ENCODE measurements around the gene RESF1. TPM values are rescaled to one million over a fixed set of nuclear protein-coding genes. Genes with fewer than 3 reads are reported as not detected.

Gene RESF1, protein sequence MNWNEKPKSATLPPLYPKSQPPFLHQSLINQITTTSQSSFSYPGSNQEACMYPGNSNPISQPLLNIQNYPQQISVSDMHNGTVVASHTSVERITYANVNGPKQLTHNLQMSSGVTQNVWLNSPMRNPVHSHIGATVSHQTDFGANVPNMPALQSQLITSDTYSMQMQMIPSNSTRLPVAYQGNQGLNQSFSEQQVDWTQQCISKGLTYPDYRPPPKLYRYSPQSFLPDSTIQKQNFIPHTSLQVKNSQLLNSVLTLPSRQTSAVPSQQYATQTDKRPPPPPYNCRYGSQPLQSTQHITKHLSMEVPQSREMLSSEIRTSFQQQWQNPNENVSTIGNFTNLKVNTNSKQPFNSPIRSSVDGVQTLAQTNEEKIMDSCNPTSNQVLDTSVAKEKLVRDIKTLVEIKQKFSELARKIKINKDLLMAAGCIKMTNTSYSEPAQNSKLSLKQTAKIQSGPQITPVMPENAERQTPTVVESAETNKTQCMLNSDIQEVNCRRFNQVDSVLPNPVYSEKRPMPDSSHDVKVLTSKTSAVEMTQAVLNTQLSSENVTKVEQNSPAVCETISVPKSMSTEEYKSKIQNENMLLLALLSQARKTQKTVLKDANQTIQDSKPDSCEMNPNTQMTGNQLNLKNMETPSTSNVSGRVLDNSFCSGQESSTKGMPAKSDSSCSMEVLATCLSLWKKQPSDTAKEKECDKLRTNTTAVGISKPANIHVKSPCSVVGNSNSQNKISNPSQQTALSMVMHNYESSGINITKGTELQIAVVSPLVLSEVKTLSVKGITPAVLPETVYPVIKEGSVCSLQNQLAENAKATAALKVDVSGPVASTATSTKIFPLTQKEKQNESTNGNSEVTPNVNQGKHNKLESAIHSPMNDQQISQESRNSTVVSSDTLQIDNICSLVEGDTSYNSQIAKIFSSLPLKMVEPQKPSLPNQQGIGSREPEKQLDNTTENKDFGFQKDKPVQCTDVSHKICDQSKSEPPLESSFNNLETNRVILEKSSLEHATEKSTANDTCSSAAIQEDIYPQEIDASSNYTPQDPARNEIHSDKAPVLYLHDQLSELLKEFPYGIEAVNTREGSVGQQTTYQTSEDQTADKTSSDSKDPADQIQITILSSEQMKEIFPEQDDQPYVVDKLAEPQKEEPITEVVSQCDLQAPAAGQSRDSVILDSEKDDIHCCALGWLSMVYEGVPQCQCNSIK (N-terminal part only)
- total RNA-seq = 270 and 287 TPM in 2 replicates
- long read RNA-seq, transcript KIAA1551-206 (3 exons, 362 nt) = major isoform, 44 of 839 reads
- long read RNA-seq, transcript KIAA1551-208 (2 exons, 883 nt) = minor isoform, 11 of 839 reads
- long read RNA-seq, partial matches to known transcripts = 732 of 839 reads
- long read RNA-seq, other reads (novel, unspliced or antisense) = 48 of 839 reads

DNA sequence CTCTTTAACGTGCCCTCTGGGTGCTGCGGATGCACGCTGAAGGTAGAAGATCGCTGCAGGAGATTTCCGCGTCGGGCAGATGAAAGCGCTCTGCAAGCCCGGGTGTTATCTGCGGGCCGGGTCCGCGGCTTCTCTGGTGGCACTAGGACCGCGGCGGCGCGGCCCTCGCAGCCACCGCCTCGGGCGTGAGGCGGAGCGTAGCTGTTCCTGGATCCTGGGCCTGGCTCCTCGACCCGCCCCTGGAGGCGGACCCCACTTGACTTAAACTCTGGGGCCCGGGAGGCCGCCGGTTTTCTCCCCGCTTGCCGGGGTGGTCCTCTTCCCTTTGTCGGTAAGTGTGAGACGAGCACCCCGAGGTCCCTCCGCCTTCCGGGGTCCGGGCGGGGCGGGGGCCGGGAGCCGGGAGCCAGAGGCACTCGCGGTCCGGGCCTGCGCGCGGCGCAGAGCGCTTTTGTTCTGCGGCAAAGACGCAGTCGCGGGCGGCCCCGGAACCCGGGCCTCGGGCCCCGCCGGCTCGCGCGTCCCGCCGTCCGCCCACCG is at the start of gene RESF1:
Gene RESF1 (plus strand): TSS at position 255 of the 540 bp plus-strand sequence. CDS start 21,541 bp downstream, outside the sequence.
- TF ChIP-seq, protein P1, sequence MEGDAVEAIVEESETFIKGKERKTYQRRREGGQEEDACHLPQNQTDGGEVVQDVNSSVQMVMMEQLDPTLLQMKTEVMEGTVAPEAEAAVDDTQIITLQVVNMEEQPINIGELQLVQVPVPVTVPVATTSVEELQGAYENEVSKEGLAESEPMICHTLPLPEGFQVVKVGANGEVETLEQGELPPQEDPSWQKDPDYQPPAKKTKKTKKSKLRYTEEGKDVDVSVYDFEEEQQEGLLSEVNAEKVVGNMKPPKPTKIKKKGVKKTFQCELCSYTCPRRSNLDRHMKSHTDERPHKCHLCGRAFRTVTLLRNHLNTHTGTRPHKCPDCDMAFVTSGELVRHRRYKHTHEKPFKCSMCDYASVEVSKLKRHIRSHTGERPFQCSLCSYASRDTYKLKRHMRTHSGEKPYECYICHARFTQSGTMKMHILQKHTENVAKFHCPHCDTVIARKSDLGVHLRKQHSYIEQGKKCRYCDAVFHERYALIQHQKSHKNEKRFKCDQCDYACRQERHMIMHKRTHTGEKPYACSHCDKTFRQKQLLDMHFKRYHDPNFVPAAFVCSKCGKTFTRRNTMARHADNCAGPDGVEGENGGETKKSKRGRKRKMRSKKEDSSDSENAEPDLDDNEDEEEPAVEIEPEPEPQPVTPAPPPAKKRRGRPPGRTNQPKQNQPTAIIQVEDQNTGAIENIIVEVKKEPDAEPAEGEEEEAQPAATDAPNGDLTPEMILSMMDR (IDR thresholded peaks at IDR 0.05; ENCODE audit: unreplicated experiment) = no peak
- Mint-ChIP-seq H3K27me3 (no peaks in the 10 kb centered on the region), H3K27ac (peak within 1 kb of the TSS; percentile 99), H3K36me3 (ENCODE audit: insufficient read depth) (peaks cover 53% of the 10 kb centered on the region), H3K4me3 (ENCODE audit: low read depth) (peak within 1 kb of the TSS; percentile 96), H3K4me1 (ENCODE audit: low read depth) (peaks cover 28% of the 10 kb centered on the region), H3K9me3 (ENCODE audit: low read depth) (peaks cover 30% of the 10 kb centered on the region)
- DNase-seq (ENCODE audit: low spot score, unreplicated experiment) = peak; percentile 88

DNA sequence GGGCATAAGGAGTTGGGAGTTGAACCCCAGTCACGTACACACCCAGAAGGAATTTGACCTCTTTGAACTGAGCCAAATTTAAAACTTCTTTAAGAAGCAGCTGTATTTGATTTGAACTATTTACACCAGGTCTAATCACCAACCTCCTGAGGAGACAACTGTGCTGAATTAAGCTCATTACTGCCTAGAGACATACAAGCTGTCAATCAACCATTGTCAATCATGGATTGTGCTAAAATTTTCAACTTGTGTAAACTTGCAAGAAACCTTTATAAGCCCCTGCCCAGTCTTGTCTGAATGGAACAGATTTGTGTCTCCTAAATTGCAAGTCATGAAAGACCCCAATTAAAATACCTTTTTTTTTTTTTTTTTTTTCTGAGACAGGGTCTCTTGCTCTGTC is 44.3 kb upstream of the RESF1 start:
- Mint-ChIP-seq H3K4me1 (ENCODE audit: low read depth) (no peaks in the 10 kb centered on the region), H3K36me3 (ENCODE audit: insufficient read depth) (peaks cover 9% of the 10 kb centered on the region), H3K9me3 (ENCODE audit: low read depth) (peaks cover 22% of the 10 kb centered on the region), H3K4me3 (ENCODE audit: low read depth) (no peak overlapping the region), H3K27me3 (no peaks in the 10 kb centered on the region), H3K27ac (no peak overlapping the region)
- no peak for DNase-seq (ENCODE audit: low spot score, unreplicated experiment)
- TF ChIP-seq, protein P1 (IDR thresholded peaks at IDR 0.05; ENCODE audit: unreplicated experiment) = no peak

DNA sequence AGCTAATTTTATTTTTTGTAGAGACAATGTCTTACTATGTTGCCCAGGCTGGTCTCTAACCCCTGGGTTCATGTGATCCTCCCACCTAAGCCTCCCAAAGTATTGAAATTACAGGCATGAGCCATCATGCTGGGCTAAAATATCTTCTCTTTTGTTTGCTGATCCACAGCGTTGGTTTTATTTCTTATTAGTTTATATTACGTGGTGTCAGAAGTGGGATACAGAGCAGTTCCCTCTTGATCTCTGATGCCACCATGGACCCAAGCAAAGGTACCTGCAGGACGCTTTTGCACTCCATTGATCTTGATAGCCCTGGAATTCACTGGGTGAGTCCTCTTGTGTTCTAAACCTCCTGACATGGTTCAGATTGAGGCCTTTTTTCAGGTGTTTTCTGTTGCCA is 43.8 kb upstream of the RESF1 start:
- Mint-ChIP-seq H3K36me3 (ENCODE audit: insufficient read depth) (peaks cover 9% of the 10 kb centered on the region), H3K4me1 (ENCODE audit: low read depth) (no peaks in the 10 kb centered on the region), H3K27me3 (no peaks in the 10 kb centered on the region), H3K4me3 (ENCODE audit: low read depth) (no peak overlapping the region), H3K27ac (no peak overlapping the region), H3K9me3 (ENCODE audit: low read depth) (peaks cover 21% of the 10 kb centered on the region)
- TF ChIP-seq, protein P1 (IDR thresholded peaks at IDR 0.05; ENCODE audit: unreplicated experiment) = no peak
- DNase-seq (ENCODE audit: low spot score, unreplicated experiment) = no peak

DNA sequence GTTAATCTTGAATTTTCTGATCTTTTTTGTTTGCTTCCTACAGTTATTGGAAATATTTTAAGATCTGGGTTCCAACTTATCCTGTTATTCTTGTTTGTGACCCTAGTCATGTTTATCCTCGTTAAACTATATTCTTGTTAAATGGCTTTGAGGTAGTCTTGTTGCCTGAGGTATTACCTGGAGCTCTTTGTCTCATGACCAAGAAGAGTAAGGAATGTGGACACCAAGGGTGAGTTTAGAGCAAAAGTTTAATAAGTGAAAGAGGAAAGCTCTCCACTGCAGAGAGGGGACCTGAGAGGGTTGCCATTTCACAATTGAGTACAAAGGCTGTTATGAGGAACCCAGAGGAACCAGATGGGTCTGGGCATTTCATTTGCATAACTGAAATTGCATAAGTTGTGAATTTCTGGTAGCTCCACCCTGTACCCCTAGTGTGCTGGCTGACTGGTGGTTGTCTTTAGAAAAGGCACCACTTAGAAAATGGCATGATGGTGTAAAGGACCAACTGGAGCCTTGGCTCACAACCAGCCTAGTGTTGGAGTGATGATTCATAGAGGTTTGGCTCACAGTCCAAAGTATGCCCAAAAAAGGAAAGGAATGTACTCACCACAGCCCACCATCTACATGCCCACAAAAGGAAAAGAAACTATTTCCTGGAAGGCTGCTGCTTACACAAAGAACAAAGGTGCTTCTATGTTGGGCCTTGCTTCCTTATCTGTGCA is 36.7 kb upstream of the RESF1 start:
- Mint-ChIP-seq H3K27me3 (no peaks in the 10 kb centered on the region), H3K9me3 (ENCODE audit: low read depth) (peaks cover 40% of the 10 kb centered on the region), H3K27ac (no peak overlapping the region), H3K4me3 (ENCODE audit: low read depth) (no peak overlapping the region), H3K36me3 (ENCODE audit: insufficient read depth) (peaks cover 20% of the 10 kb centered on the region), H3K4me1 (ENCODE audit: low read depth) (no peaks in the 10 kb centered on the region)
- TF ChIP-seq, protein P1 (IDR thresholded peaks at IDR 0.05; ENCODE audit: unreplicated experiment) = no peak
- DNase-seq (ENCODE audit: low spot score, unreplicated experiment) = no peak
